KMS-11 (cell line): Measurements from ENCODE around the gene TTLL13.
A peak's percentile ranks its signal among the peaks of the same experiment; 100 is the strongest.

Experiments used
- H2AFZ ChIP-seq: fragments of 200-600 bp; sonication (generic); 2 replicates; pipeline ENCODE4 v1.6.1; 2016; ENCODE audit warnings: antibody characterized with exemption, mixed run types, low read depth
- H3K27ac ChIP-seq: fragments of 200-600 bp; sonication (generic); 2 replicates; pipeline ENCODE4 v1.6.1; 2016; ENCODE audit warnings: mild to moderate bottlenecking, mixed run types
- H3K27me3 ChIP-seq: fragments of 200-600 bp; sonication (generic); 2 replicates; pipeline ENCODE4 v1.6.1; 2017; ENCODE audit warnings: mild to moderate bottlenecking, low read depth, mixed run types, moderate library complexity; ENCODE audit not compliant: insufficient read depth
- H3K36me3 ChIP-seq: fragments of 200-600 bp; sonication (generic); 2 replicates; pipeline ENCODE4 v1.6.1; 2017; ENCODE audit warnings: mild to moderate bottlenecking, mixed run types; ENCODE audit not compliant: insufficient read depth
- H3K4me1 ChIP-seq: fragments of 200-600 bp; sonication (generic); 2 replicates; pipeline ENCODE4 v1.6.1; 2016; ENCODE audit warnings: mild to moderate bottlenecking, low read depth, mixed run types; ENCODE audit not compliant: poor library complexity, severe bottlenecking
- H3K4me2 ChIP-seq: fragments of 200-600 bp; sonication (generic); 2 replicates; pipeline ENCODE4 v1.7.0; 2016; ENCODE audit warnings: mild to moderate bottlenecking, mixed run types
- H3K4me3 ChIP-seq: fragments of 200-600 bp; sonication (generic); IDR thresholded peaks from 2 replicates; pipeline ENCODE4 v1.6.1; 2017; ENCODE audit warnings: low read depth, low read length, mixed read lengths; ENCODE audit not compliant: insufficient read depth
- H3K79me2 ChIP-seq: fragments of 200-600 bp; sonication (generic); 2 replicates; pipeline ENCODE4 v1.6.1; 2016; ENCODE audit warnings: low read depth, mixed run types; ENCODE audit not compliant: insufficient read depth
- H3K9ac ChIP-seq: fragments of 200-600 bp; sonication (generic); 2 replicates; pipeline ENCODE4 v1.6.1; 2016; ENCODE audit warnings: mild to moderate bottlenecking, mixed run types
- H4K20me1 ChIP-seq: fragments of 200-600 bp; sonication (generic); 2 replicates; pipeline ENCODE4 v1.6.1; 2016; ENCODE audit warnings: mild to moderate bottlenecking, mixed run types; ENCODE audit not compliant: insufficient read depth
- CTCF ChIP-seq: fragments of 200-600 bp; sonication (generic); conservative IDR thresholded peaks from 2 replicates; pipeline ENCODE4 v1.6.1; 2017; ENCODE audit warnings: low read depth, mild to moderate bottlenecking, antibody characterized with exemption, low read length, moderate library complexity, mixed read lengths

TTLL13 gene

GRCh38 chr15:90234096-90234988 is 15.0 kb upstream of the TTLL13 start, which contains the start of gene GDPGP1:
Gene GDPGP1, plus strand, starts transcription at chr15:90234209. Its CDS starts 6,700 bp downstream, at chr15:90240909.
- Histone ChIP-seq H3K27me3 (no peaks in the 10 kb centered on the region), H3K27ac (peak within 1 kb of the TSS; percentile 58), H3K4me1 (peaks cover 16% of the 10 kb centered on the region)

GRCh38 chr15:90239371-90239770 is 10.0 kb upstream of the TTLL13 start:
- TF ChIP-seq CTCF, result no peak
- peaks cover 3% of the 10 kb centered on the region for H3K4me1 ChIP-seq
- no peak overlapping the region for H3K9ac ChIP-seq
- no peaks in the 10 kb centered on the region for H3K36me3 ChIP-seq
- no peaks in the 10 kb centered on the region for H3K27me3 ChIP-seq
- no peaks in the 10 kb centered on the region for H4K20me1 ChIP-seq
- H3K79me2 ChIP-seq, result no peaks in the 10 kb centered on the region
- H2AFZ ChIP-seq, result no peak overlapping the region
- no peak overlapping the region for H3K4me2 ChIP-seq
- no peak overlapping the region for H3K27ac ChIP-seq
- no peak overlapping the region for H3K4me3 ChIP-seq

More at GRCh38 chr15:90234096-90234988, 15.0 kb upstream of the TTLL13 start, which contains the start of gene GDPGP1:
- Histone ChIP-seq H4K20me1 (no peaks in the 10 kb centered on the region), H3K4me2 (peak within 1 kb of the TSS; percentile 73), H3K4me3 (no peak within 1 kb of the TSS), H3K36me3 (no peaks in the 10 kb centered on the region), H3K9ac (peak within 1 kb of the TSS; percentile 61; the same call in 1 of the 2 replicates), H3K79me2 (no peaks in the 10 kb centered on the region), H2AFZ (peak within 1 kb of the TSS; percentile 90)
- TF ChIP-seq CTCF, result no peak

GRCh38 chr15:90240856-90241255 is 8.5 kb upstream of the TTLL13 start:
- H3K27me3 ChIP-seq, result no peaks in the 10 kb centered on the region
- no peaks in the 10 kb centered on the region for H4K20me1 ChIP-seq
- no peak overlapping the region for H2AFZ ChIP-seq
- H3K4me3 ChIP-seq, result no peak overlapping the region
- no peaks in the 10 kb centered on the region for H3K36me3 ChIP-seq
- H3K4me1 ChIP-seq, result no peaks in the 10 kb centered on the region
- TF ChIP-seq CTCF, result no peak
- no peak overlapping the region for H3K4me2 ChIP-seq
- no peak overlapping the region for H3K27ac ChIP-seq
- no peaks in the 10 kb centered on the region for H3K79me2 ChIP-seq
- no peak overlapping the region for H3K9ac ChIP-seq

- no peaks in the 10 kb centered on the region for H4K20me1 ChIP-seq
- H3K4me1 ChIP-seq, result no peaks in the 10 kb centered on the region
- H3K4me2 ChIP-seq, result no peak overlapping the region
- no peak overlapping the region for H3K4me3 ChIP-seq
- no peaks in the 10 kb centered on the region for H3K79me2 ChIP-seq
- no peak for TF ChIP-seq CTCF
- no peak overlapping the region for H2AFZ ChIP-seq
- H3K9ac ChIP-seq, result no peak overlapping the region
- no peaks in the 10 kb centered on the region for H3K27me3 ChIP-seq
- no peak overlapping the region for H3K27ac ChIP-seq
- H3K36me3 ChIP-seq, result no peaks in the 10 kb centered on the region
Observed at GRCh38 chr15:90241343-90242192, 7.8 kb upstream of the TTLL13 start.
